ENCODE results near the gene PADI6.
"Not testable (repeated sequence)": the region's sequence is repeated elsewhere in the genome, so short reads cannot be mapped to it uniquely, and the experiment has no call there.

The PADI6 gene

DNA sequence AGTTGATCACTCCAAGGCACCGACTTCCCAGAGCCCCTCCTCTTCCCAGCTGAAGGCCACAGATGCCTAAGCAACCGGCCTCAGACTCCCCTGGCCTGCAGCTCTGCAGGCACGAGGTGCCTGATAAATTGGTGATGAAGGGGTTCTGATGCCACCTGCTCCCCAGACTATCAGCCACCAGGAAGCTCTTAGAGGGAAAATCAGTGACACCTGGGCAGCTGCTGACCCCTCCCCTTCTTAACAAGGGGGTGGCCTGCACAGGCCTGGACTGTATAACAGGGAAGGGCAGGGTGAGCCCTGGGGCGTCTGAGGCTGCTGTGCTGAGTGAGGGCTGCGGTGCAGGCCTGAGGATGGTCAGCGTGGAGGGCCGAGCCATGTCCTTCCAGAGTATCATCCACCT, at the start of gene PADI6:
Gene PADI6 (plus strand): TSS at position 301 of the 400 bp plus-strand sequence. CDS start 50 bp downstream, at position 351.
- no peak for DNase-seq

- DNase-seq = no peak
These were observed 43.1 kb upstream of the PADI6 start for GRCh38 chr1:17328855-17329254.

GRCh38 chr1:17329610-17330009, 42.4 kb upstream of the PADI6 start:
- no peak for DNase-seq

DNA sequence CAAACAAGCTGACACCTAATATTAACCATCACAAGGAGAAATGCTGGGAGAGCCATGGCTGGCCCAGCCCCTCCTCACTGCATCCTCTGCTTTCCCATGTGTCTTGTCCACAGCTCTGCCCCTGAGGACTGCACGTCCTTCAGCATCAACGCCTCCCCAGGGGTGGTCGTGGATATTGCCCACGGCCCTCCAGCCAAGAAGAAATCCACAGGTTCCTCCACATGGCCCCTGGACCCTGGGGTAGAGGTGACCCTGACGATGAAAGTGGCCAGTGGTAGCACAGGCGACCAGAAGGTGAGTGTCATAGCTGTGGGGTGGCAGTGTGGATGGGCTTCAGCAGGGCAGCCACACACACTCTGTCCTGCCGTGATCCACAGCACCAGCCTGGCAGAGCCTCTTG, 41.1 kb upstream of the PADI6 start:
- no peak for DNase-seq

DNA sequence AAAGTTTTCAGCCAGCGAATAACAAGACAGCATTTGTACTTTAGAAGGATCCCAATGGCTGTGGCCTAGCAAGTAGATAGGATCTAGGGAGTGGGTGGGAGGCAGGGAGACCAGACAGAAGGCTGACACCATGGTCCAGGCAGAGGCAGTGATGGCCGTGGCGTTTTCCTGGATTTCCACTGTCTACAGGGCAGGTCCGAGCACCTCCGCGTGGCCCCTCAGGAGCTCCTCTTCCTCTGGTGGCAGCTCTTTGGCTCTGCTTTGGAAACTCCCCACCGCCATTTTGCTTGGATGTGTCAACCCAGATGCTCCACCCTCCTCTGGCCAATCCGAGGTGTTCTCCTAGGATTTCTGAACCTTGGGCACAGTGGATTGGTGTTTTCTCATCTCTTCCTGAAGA, 38.9 kb upstream of the PADI6 start:
- no peak for DNase-seq

GRCh38 chr1:17335821-17336710, 35.9 kb upstream of the PADI6 start:
- peak; percentile 51 for DNase-seq

DNA sequence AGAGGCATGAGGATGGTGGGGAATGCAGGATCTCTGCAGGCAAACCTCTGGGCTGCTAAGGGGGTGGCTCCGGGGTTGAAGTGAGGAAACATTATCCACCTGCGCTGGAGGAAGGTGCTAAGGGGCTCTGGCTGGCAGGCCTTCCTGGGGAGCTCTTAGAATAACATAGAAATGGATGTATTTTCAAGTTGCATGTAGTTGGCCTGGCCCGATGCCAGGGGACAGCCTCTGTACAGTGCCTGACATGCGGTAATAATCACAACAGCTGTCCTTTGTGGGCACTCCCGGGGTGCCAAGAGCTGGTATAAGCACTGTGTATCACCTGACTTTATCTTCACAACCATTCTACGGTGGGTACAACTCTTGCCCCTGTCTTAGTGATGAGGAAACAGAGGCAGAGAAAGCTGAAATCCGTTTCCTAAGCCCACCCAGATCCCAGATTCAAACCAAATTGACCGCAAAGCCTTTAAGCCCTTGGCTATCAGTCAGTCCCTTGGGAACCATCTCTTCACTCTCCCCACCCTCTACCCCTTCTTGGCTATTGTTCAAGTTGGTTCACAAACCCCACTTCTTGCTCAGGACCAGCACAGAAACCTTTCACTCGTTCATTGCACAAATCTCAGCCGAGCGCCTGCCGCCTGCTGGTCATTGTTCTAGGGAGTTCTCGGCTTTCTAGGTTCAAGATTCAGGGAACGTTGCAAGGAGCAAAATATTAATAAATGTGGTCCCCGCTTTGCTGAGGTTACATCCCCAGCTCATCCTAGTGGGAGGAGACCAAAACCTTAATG, 33.1 kb upstream of the PADI6 start:
- no peak for DNase-seq

DNA sequence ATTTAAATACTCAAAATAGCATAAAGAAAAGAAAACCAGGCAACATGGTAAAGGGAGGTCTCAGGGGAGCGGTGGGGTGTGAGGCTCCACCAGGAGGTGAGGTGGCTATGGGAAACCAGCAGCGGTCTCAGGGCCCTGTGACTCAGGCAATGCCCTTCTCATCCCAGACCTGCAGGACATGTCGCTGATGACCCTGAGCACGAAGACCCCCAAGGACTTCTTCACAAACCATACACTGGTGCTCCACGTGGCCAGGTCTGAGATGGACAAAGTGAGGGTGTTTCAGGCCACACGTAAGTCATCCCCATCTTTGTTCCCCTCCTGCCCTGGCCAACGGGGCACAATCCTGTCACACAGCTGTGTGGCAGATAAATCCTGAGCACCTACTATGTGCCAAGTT, 32.5 kb upstream of the PADI6 start:
- no peak for DNase-seq

- no peak for DNase-seq
These were observed 31.6 kb upstream of the PADI6 start for GRCh38 chr1:17340358-17340757.

DNA sequence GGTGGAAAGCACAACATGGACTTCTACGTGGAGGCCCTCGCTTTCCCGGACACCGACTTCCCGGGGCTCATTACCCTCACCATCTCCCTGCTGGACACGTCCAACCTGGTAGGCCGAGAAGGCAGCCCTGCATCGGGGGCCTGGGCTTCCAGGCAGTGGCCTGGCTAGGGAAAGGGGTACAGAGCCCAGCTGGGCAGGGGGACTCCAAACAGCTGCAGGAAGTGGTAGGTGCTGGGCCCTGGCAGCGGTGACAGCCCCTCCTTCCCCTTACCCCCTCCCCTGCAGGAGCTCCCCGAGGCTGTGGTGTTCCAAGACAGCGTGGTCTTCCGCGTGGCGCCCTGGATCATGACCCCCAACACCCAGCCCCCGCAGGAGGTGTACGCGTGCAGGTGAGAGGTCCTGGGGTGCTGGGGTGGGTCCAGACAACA, 30.0 kb upstream of the PADI6 start:
- no peak for DNase-seq

GRCh38 chr1:17345506-17345905, 26.5 kb upstream of the PADI6 start:
- not testable (repeated sequence) for DNase-seq

GRCh38 chr1:17346046-17346789, 25.8 kb upstream of the PADI6 start:
- DNase-seq = no peak

DNA sequence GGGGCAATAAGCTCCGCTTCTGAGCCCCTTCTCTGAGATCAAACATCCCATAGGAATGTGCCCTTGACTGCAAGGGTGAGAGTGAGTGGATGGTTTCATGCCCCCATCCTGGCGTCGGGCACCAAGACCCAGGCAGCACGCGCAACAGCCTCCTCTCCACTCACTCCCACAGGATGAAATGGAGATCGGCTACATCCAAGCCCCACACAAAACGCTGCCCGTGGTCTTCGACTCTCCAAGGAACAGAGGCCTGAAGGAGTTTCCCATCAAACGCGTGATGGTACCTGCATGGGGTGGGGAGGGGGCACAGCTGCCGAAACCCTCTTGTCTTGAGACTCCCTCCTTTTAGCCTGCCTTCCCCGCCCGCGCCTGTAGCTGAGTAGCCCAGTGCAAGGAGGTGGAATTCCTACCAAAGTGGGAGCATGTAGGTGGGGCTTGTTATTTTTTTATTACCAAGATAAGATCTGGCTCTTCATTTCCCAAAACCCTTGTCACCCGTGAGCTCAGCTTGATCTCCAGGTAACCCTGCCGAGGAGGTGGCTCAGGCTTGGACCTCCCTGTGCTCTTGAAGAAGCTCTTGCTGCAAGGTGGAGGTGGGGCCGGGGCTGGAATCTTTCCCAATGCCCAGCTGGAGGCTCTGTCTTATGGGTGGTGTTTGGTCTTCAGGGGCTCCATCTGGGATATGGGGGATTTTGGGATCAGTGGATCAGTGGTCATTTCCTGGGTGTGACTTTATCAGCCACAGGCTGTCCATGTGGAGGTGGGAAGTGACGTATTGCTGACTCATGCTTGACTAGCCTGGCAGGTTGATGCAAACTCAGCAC, 24.0 kb upstream of the PADI6 start:
- DNase-seq = peak; percentile 7

GRCh38 chr1:17348593-17349234, 23.3 kb upstream of the PADI6 start:
- no peak for DNase-seq

GRCh38 chr1:17350083-17350482, 21.9 kb upstream of the PADI6 start:
- no peak for DNase-seq

DNA sequence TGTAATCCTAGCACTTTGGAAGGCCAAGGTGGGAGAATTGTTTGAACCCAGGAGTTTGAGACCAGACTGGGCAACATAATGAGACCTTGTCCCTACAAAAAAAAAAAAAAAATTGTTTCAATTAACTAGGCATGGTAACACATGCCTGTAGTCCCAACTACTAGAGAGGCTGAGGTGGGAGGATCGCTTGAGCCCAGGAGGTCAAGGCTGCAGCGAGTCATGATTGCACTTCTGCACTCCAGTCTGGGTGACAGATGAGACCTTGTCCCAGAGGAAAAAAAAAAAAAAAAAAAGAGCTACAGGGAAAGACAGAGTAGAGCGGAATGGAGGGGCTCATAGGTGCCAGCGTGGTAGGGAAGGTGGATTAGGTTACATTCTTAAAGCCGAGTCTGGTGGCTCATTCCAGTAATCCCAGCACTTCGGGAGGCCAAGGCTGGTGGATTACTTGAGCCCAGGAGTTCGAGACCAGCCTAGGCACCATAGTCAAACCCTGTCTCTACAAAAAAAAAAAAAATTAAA, 21.0 kb upstream of the PADI6 start:
- DNase-seq = no peak

- DNase-seq = no peak
These were observed 20.2 kb upstream of the PADI6 start for GRCh38 chr1:17351598-17352324.

GRCh38 chr1:17352419-17352909, 19.5 kb upstream of the PADI6 start:
- no peak for DNase-seq

DNA sequence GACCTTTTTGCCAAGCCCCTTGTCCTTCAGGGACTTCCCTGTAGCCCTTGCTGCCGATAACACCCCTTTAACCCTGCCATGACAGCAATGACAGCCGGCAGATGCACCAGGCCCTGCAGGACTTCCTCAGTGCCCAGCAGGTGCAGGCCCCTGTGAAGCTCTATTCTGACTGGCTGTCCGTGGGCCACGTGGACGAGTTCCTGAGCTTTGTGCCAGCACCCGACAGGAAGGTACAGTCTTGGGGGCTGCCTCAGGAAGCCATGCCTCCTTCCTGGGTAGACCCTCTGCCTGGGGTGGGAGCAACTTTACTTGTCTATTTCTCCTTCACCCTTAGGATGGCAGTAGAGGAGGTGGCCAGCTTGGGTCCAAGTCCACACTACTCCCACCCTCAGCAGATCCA, 16.1 kb upstream of the PADI6 start:
- DNase-seq = no peak

DNA sequence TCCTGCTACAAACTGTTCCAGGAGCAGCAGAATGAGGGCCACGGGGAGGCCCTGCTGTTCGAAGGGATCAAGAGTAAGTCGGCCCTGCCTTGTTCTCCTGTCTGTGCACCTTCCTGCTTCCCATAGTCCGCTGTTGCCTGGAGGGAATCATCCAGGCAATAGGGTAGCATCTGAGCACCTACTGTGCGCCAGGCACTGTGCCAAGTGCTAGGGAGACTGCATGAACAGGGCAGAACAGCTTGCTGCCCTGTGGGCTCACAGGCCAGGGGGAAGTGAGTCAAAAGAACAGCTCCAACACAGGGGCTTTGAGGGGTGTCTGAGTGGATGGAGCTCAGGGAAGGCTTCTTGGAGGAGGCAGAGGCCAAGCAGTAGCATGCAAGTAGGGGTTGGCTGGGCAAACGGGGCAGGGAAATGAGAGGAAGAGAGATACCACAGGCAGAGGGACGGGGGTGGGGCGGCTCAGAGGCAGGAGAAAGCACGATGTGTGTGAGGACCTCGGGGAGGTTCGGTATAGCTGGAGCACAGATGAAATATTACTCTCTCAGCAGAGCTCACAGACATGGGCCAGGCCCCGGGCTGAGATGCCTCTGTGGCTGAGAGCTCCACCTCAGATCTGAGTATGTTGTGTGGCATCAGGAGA, 15.5 kb upstream of the PADI6 start:
- DNase-seq = no peak
